CD14-positive monocyte (primary cell): Measurements from ENCODE around the gene FNDC3A. TPM values are rescaled to one million over a fixed set of nuclear protein-coding genes. Genes with fewer than 3 reads are reported as not detected.

Source experiments
- DNase-seq, 3 donors: peaks; one replicate each; pipeline ENCODE4 v3.0.0-alpha.2; 2011 to 2022
- H2AFZ ChIP-seq: 2 replicates; pipeline ENCODE4 v1.6.0; 2012; ENCODE audit warnings: mild to moderate bottlenecking, low read depth, low read length, inconsistent platforms; ENCODE audit not compliant: insufficient read depth, poor library complexity, severe bottlenecking
- H3K27ac ChIP-seq, 2 donors: 1 replicate in 1 of 2; 2 replicates in 1 of 2; pipeline ENCODE4 v1.5.1; 2012 to 2013; ENCODE audit warnings: low read length in 2 of 2, control low read depth in 1 of 2, inconsistent platforms in 1 of 2, low read depth in 1 of 2, mild to moderate bottlenecking in 1 of 2
- H3K27me3 ChIP-seq, 2 donors: one replicate each; pipeline versions ENCODE4 v1.6.0 to v1.6.1; 2011 to 2013; ENCODE audit warnings: low read length in 2 of 2; ENCODE audit not compliant: control insufficient read depth in 2 of 2, insufficient read depth in 2 of 2
- H3K36me3 ChIP-seq, 2 donors: replicated peaks in 1 of 2; 1 replicate in 1 of 2; 2 replicates in 1 of 2; pipeline versions ENCODE4 v1.5.1 to v1.6.1; 2012 to 2013; ENCODE audit warnings: low read length in 2 of 2, control low read depth in 1 of 2, inconsistent platforms in 1 of 2, mild to moderate bottlenecking in 1 of 2; ENCODE audit not compliant: insufficient read depth in 2 of 2, control insufficient read depth in 1 of 2
- H3K4me1 ChIP-seq, 2 donors: 1 replicate in 1 of 2; 2 replicates in 1 of 2; pipeline versions ENCODE4 v1.5.1 to v1.6.1; 2012 to 2013; ENCODE audit warnings: low read length in 2 of 2, control low read depth in 1 of 2, inconsistent platforms in 1 of 2, mild to moderate bottlenecking in 1 of 2, moderate library complexity in 1 of 2; ENCODE audit not compliant: insufficient read depth in 2 of 2, control insufficient read depth in 1 of 2
- H3K4me2 ChIP-seq: replicated peaks from 2 replicates; pipeline ENCODE3; 2012; ENCODE audit warnings: low read length, moderate library complexity, mild to moderate bottlenecking; ENCODE audit not compliant: poor library complexity, severe bottlenecking; ENCODE audit errors: extremely low read depth
- H3K4me3 ChIP-seq, 3 experiments: fragments of 200-600 bp in 1 of 3; sonication (generic) in 1 of 3; replicated peaks in 1 of 3; 1 replicate in 2 of 3; 2 replicates in 1 of 3; pipeline ENCODE4 v1.5.1; 2011 to 2013; ENCODE audit warnings: low read length in 3 of 3, mild to moderate bottlenecking in 3 of 3, control low read depth in 2 of 3, low read depth in 2 of 3, inconsistent platforms in 1 of 3, moderate library complexity in 1 of 3
- H3K79me2 ChIP-seq: 2 replicates; pipeline ENCODE4 v1.6.0; 2012; ENCODE audit warnings: mild to moderate bottlenecking, control low read depth, inconsistent platforms, low read length, moderate library complexity; ENCODE audit not compliant: insufficient read depth
- H3K9ac ChIP-seq: 2 replicates; pipeline ENCODE4 v1.6.0; 2017; ENCODE audit warnings: low read length, mild to moderate bottlenecking; ENCODE audit not compliant: insufficient read depth, poor library complexity, severe bottlenecking
- H3K9me3 ChIP-seq, 2 donors: replicated peaks in 1 of 2; 1 replicate in 1 of 2; 2 replicates in 1 of 2; pipeline versions ENCODE4 v1.5.1 to v1.6.1; 2012 to 2013; ENCODE audit warnings: low read length in 2 of 2, control low read depth in 1 of 2; ENCODE audit not compliant: control insufficient read depth in 1 of 2, insufficient read depth in 1 of 2
- H4K20me1 ChIP-seq: 2 replicates; pipeline ENCODE4 v1.6.0; 2012; ENCODE audit warnings: mild to moderate bottlenecking, low read length, control low read depth, moderate library complexity; ENCODE audit not compliant: insufficient read depth
- H3K27ac Mint-ChIP-seq, 7 donors: one replicate each; pipeline ENCODE4 v1.8.0; 2020; ENCODE audit warnings: mild to moderate bottlenecking in 7 of 7, mixed read lengths in 7 of 7, moderate library complexity in 6 of 7, inconsistent platforms in 2 of 7
- H3K27me3 Mint-ChIP-seq, 3 donors: one replicate each; pipeline ENCODE4 v1.8.0; 2021 to 2022; ENCODE audit warnings: low read depth in 3 of 3, mild to moderate bottlenecking in 3 of 3, mixed read lengths in 3 of 3, moderate library complexity in 3 of 3, inconsistent platforms in 1 of 3
- H3K36me3 Mint-ChIP-seq, 2 donors: one replicate each; pipeline ENCODE4 v1.8.0; 2020; ENCODE audit warnings: mixed read lengths in 2 of 2, inconsistent platforms in 1 of 2, mild to moderate bottlenecking in 1 of 2
- H3K4me1 Mint-ChIP-seq: one replicate; pipeline ENCODE4 v1.8.0; 2020; ENCODE audit warnings: mild to moderate bottlenecking, mixed read lengths
- H3K4me3 Mint-ChIP-seq, 2 donors: one replicate each; pipeline ENCODE4 v1.8.0; 2020; ENCODE audit warnings: mild to moderate bottlenecking in 2 of 2, mixed read lengths in 2 of 2, moderate library complexity in 1 of 2
- H3K9me3 Mint-ChIP-seq, 7 donors: one replicate each; pipeline ENCODE4 v1.8.0; 2020 to 2022; ENCODE audit warnings: mixed read lengths in 7 of 7, mild to moderate bottlenecking in 6 of 7, moderate library complexity in 6 of 7, inconsistent platforms in 2 of 7
- CTCF ChIP-seq: fragments of 200-600 bp; IDR thresholded peaks from one replicate; pipeline ENCODE4 v1.8.0; 2022; ENCODE audit warnings: antibody characterized with exemption, mild to moderate bottlenecking
- WGBS: methylation state at CpG from one replicate; pipeline ENCODE4 v1.1.5; 2013; ENCODE audit warnings: missing lambda C conversion rate; ENCODE audit not compliant: insufficient coverage; 5-methylcytosine and 5-hydroxymethylcytosine counted together
- intact Hi-C, 2 donors: fragments of 100-400 bp; cut with micrococcal nuclease; formaldehyde crosslinking; loops; one replicate each; pipeline versions ENCODE4 v1.15.0 to v1.15.1; 2023
- polyA plus RNA-seq, 3 donors: library from polyadenylated mRNA; depleted of rRNA in 1 of 3; unstranded in 2 of 3; stranded (reverse) in 1 of 3; fragments of 300-500 nt in 2 of 3; fragments of >200 nt in 1 of 3; fragmentation: Illumina TruSeq in 2 of 3; gene quantifications; 1 replicate in 2 of 3; 2 replicates in 1 of 3; pipeline ENCODE4 v1.2.3, GENCODE V29; 2012 to 2021

FNDC3A gene
- polyA plus RNA-seq, 3 donors = 8.3 to 27.0 (median 12.0) TPM

GRCh38 chr13:49124693-49125304 lies 149.1 kb downstream of the FNDC3A start:
- H3K27ac Mint-ChIP-seq = peak overlapping the region in 2 of 7 donors; percentile 44 to 51
- no peak for TF ChIP-seq CTCF
- Histone ChIP-seq H3K9me3 (no peaks in the 10 kb centered on the region), H4K20me1 (peaks cover 19% of the 10 kb centered on the region), H3K79me2 (peaks cover 53% of the 10 kb centered on the region), H3K4me1 (peaks cover 0 to 4% of the 10 kb centered on the region in 2 donors), H3K36me3 (peaks cover 0 to 20% of the 10 kb centered on the region in 2 donors), H3K9ac (no peak overlapping the region), H3K27ac (peak overlapping the region in 1 of 2 donors; percentile 11), H2AFZ (no peak overlapping the region), H3K27me3 (no peaks in the 10 kb centered on the region), H3K4me3 (no peak overlapping the region), H3K4me2 (no peak overlapping the region)
- H3K27me3 Mint-ChIP-seq = no peaks in the 10 kb centered on the region
- peaks cover 14% of the 10 kb centered on the region for H3K4me1 Mint-ChIP-seq
- DNase-seq = no peak
- 90% methylated on average over 4 of the region's 5 CpGs for WGBS
- H3K9me3 Mint-ChIP-seq = peaks cover 0 to 7% (median 5%) of the 10 kb centered on the region in 7 donors
- H3K36me3 Mint-ChIP-seq = peaks cover 9 to 16% of the 10 kb centered on the region in 2 donors
- no peak overlapping the region for H3K4me3 Mint-ChIP-seq
- intact Hi-C loops = no loop called here

GRCh38 chr13:49125964-49126524 lies 150.3 kb downstream of the FNDC3A start:
- no peak for TF ChIP-seq CTCF
- H3K4me3 Mint-ChIP-seq = no peak overlapping the region
- Histone ChIP-seq H3K4me3 (no peak overlapping the region), H3K27me3 (no peaks in the 10 kb centered on the region), H3K4me1 (peaks cover 0 to 4% of the 10 kb centered on the region in 2 donors), H3K36me3 (peaks cover 1 to 24% of the 10 kb centered on the region in 2 donors), H3K9ac (no peak overlapping the region), H3K27ac (no peak overlapping the region), H3K4me2 (no peak overlapping the region), H4K20me1 (peaks cover 19% of the 10 kb centered on the region), H2AFZ (no peak overlapping the region), H3K79me2 (peaks cover 63% of the 10 kb centered on the region), H3K9me3 (no peaks in the 10 kb centered on the region)
- no CpG with 5 or more reads among the region's 2 CpGs for WGBS
- peaks cover 8 to 18% of the 10 kb centered on the region in 2 donors for H3K36me3 Mint-ChIP-seq
- peaks cover 18% of the 10 kb centered on the region for H3K4me1 Mint-ChIP-seq
- peak overlapping the region in 2 of 7 donors; percentile 26 to 61 for H3K27ac Mint-ChIP-seq
- no peak for DNase-seq
- no peaks in the 10 kb centered on the region for H3K27me3 Mint-ChIP-seq
- peaks cover 0 to 5% (median 3%) of the 10 kb centered on the region in 7 donors for H3K9me3 Mint-ChIP-seq
- intact Hi-C loops = no loop called here
